PFSK-1 (cell line): ENCODE measurements around the gene RUFY1.

Source experiments
- FOXP2 ChIP-seq: optimal IDR thresholded peaks from 2 replicates; pipeline ENCODE3; 2011; ENCODE audit warnings: borderline replicate concordance, control low read depth, inconsistent platforms; ENCODE audit not compliant: insufficient read depth; ENCODE audit errors: extremely low read length, extremely low read depth
- POLR2AphosphoS5 ChIP-seq: IDR thresholded peaks from 2 replicates; pipeline ENCODE4 v1.6.1; 2012; ENCODE audit warnings: low read depth, mild to moderate bottlenecking, control low read depth, low read length, moderate library complexity
- SIN3A ChIP-seq: IDR thresholded peaks from 2 replicates; pipeline ENCODE4 v1.6.1; 2012; ENCODE audit warnings: mild to moderate bottlenecking, low read length, moderate library complexity, borderline replicate concordance; ENCODE audit not compliant: insufficient read depth
- TAF1 ChIP-seq: IDR thresholded peaks from 2 replicates; pipeline ENCODE4 v1.6.1; 2012; ENCODE audit warnings: low read length, control low read depth, borderline replicate concordance; ENCODE audit not compliant: insufficient read depth
- TF ChIP-seq, protein P1 (sequence below), 2 experiments: IDR thresholded peaks; 2 replicates each; pipeline versions ENCODE4 v1.6.1 to v1.8.0; 2011 to 2012; ENCODE audit warnings: low read depth in 2 of 2, low read length in 2 of 2, control low read depth in 1 of 2, inconsistent platforms in 1 of 2, mild to moderate bottlenecking in 1 of 2, moderate library complexity in 1 of 2; ENCODE audit not compliant: insufficient read depth in 1 of 2

RUFY1 gene

DNA sequence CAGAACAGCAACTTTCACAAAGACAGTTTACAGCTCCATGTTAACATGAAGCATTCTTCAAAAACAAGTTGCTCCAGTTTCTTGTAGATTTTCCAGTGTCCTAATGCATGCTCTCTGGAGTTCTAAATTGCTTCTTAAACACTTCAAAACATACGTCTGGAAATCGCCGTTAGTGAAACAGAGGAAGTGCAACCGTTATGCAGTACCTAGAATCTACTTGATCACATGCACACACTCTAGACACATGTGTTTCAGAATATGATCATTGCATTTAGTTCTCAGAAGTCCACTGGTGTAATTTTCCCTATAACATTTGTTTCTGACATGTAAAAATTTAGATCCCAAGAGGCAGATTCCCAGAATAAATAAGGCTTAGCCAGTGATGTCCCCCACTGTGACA lies 41.1 kb upstream of the RUFY1 start:
- TF ChIP-seq, protein P1, sequence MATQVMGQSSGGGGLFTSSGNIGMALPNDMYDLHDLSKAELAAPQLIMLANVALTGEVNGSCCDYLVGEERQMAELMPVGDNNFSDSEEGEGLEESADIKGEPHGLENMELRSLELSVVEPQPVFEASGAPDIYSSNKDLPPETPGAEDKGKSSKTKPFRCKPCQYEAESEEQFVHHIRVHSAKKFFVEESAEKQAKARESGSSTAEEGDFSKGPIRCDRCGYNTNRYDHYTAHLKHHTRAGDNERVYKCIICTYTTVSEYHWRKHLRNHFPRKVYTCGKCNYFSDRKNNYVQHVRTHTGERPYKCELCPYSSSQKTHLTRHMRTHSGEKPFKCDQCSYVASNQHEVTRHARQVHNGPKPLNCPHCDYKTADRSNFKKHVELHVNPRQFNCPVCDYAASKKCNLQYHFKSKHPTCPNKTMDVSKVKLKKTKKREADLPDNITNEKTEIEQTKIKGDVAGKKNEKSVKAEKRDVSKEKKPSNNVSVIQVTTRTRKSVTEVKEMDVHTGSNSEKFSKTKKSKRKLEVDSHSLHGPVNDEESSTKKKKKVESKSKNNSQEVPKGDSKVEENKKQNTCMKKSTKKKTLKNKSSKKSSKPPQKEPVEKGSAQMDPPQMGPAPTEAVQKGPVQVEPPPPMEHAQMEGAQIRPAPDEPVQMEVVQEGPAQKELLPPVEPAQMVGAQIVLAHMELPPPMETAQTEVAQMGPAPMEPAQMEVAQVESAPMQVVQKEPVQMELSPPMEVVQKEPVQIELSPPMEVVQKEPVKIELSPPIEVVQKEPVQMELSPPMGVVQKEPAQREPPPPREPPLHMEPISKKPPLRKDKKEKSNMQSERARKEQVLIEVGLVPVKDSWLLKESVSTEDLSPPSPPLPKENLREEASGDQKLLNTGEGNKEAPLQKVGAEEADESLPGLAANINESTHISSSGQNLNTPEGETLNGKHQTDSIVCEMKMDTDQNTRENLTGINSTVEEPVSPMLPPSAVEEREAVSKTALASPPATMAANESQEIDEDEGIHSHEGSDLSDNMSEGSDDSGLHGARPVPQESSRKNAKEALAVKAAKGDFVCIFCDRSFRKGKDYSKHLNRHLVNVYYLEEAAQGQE (IDR thresholded peaks at IDR 0.05; ENCODE audit: insufficient read depth in 1 of 2, low read depth in 2 of 2, low read length in 2 of 2) = no peak
- TF ChIP-seq SIN3A (no peak), TAF1 (no peak), POLR2AphosphoS5 (no peak), FOXP2 (no peak)

- TF ChIP-seq TAF1 (no peak), POLR2AphosphoS5 (no peak), SIN3A (no peak), FOXP2 (no peak)
- TF ChIP-seq, protein P1 (IDR thresholded peaks at IDR 0.05; ENCODE audit: insufficient read depth in 1 of 2, low read depth in 2 of 2, low read length in 2 of 2) = no peak
These were observed 40.5 kb upstream of the RUFY1 start for GRCh38 chr5:179509845-179510244.

GRCh38 chr5:179512452-179513000 lies 37.8 kb upstream of the RUFY1 start:
- TF ChIP-seq TAF1 = no peak

GRCh38 chr5:179516221-179516620 lies 34.1 kb upstream of the RUFY1 start:
- TF ChIP-seq TAF1 = no peak
- no peak for TF ChIP-seq FOXP2
- TF ChIP-seq, protein P1 (IDR thresholded peaks at IDR 0.05; ENCODE audit: insufficient read depth in 1 of 2, low read depth in 2 of 2, low read length in 2 of 2) = no peak
- no peak for TF ChIP-seq SIN3A
- no peak for TF ChIP-seq POLR2AphosphoS5

GRCh38 chr5:179526978-179527377 lies 23.4 kb upstream of the RUFY1 start:
- TF ChIP-seq SIN3A (no peak), POLR2AphosphoS5 (no peak)
- TF ChIP-seq, protein P1 (IDR thresholded peaks at IDR 0.05; ENCODE audit: insufficient read depth in 1 of 2, low read depth in 2 of 2, low read length in 2 of 2) = no peak
